GM21390 (cell line): ENCODE measurements around the gene CGNL1.

Experiments used
- ATAC-seq: cut with Tn5 transposase; IDR thresholded peaks from one replicate; pipeline ENCODE4 v1.9.1; 2021; ENCODE audit not compliant: unreplicated experiment

CGNL1 gene

DNA sequence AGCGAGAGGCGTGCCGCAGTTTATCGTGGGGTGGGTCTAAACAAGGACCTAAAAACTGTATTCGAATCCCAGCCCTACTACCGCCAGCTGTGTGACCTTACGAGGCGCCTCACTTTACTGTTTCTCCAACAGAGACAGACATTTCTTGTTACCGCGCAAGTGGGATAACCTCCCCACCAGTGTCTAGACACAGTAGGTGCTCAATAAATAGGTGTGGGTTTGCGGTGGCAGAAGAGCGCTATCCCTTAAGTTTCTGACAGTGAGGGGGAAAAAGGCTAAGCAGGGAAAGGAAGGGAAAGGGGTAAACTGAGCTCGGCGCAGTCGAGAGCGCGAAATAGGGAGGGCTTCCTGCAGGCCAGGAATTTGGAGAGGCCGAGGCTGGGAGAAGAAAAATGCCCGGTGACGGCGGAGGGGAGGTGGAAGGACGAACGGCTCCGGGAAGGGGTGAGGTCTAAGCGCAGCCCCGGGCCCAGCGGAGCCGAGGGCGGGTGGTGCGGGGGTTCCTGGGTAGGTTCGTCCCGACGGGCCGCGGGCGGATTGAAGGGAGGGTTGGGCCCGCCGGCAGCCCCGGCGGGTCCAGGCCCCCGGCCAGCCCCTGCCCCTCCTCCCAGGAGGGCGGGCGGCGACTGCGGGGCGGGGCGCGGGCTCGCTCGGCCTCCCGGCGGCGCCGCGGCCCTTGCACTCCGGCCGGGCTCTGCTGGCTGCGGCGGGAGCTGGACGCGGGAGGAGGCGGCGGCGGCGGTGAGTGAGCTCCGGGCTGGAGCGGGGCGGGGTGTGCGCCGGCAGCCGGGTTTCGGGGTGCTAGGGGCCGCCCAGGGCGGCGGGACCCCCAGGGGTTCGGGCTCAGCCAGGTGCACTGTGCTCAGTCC is at the start of gene CGNL1:
CGNL1 (plus strand) TSS at position 679 of the 869 bp plus-strand sequence. CDS start 61,495 bp downstream, outside the sequence.
- ATAC-seq: no peak

GRCh38 chr15:57327985-57328471 is 48.3 kb upstream of the CGNL1 start:
- no peak for ATAC-seq

DNA sequence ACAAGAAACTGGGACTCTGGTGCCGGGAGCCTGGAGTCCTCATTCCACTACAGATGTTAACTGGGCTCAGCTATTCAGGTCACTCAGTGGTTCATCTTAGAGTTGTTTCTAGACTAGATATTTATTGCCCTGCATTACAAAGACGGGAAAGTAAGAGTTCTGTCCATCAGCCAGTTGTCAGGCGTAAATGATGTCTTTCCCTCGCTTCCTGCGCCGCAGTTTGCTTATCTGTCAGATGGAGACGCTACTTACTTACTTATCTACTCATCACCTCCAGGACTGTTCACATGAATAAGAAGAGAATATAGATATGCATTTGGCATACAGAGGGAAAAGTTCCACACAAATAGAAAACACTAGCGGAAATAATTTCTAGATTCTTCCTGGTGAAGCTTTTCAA is 47.8 kb upstream of the CGNL1 start:
- no peak for ATAC-seq

- ATAC-seq: no peak
Measured at GRCh38 chr15:57328897-57329296, 47.4 kb upstream of the CGNL1 start.

DNA sequence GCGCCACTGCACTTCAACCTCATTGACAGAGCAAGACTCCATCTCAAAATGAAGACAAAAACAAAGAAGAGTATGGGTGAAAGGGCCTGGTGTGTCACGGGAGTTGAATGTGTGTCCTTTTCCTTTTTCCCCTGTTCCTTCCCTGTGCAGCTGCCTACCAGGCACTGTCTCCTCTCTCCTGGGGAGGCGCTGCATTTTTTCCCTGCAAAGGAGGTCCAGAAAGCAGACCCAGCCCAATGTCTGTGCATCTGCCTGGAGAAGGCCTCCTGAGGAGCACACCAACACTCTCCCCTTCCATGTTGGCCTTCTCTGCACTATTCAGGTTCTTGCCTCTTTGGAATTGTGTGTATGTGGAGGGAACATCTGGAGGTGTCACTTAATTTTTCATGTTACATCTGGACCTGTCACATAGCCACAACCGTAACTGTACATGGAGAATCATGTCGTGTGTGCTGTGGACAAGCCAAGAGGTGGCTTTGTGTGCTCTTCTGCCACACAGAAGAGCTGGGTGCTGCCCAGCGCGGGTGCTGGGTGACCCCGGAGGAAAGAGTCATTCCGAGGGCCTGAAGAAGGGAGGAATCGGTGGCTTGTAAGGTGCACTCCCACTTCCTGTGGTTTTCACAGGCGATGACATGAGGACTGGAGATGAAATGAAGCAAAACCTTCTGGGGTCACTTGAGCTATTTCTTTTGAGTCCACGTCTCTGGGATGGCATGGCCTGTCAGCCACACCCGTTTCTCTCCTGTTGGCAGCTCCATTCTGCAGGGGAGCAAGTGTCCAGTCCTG is 46.5 kb upstream of the CGNL1 start:
- no peak for ATAC-seq

- ATAC-seq: no peak
Measured at GRCh38 chr15:57330619-57331340, 45.5 kb upstream of the CGNL1 start.

DNA sequence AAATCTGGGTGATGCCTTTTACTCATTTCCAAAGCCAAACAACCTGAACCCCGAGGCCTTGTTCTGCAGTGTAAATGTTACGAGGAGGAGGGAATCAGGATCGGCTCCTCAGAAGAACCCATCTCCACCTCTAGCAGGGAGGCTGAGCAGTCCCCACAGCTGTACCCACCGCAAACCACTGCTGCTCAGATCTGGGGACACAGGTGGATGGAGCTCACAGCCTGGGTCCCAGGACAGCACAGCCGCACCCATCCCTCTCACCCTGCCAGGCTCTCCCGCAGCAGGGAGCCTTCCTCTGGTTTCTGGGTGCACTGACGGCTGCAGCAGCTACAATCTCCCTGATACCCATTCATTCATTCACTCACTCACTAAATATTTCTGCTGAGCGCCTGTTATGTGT is 44.0 kb upstream of the CGNL1 start:
- ATAC-seq: no peak

GRCh38 chr15:57333487-57333886 is 42.8 kb upstream of the CGNL1 start:
- ATAC-seq: no peak

DNA sequence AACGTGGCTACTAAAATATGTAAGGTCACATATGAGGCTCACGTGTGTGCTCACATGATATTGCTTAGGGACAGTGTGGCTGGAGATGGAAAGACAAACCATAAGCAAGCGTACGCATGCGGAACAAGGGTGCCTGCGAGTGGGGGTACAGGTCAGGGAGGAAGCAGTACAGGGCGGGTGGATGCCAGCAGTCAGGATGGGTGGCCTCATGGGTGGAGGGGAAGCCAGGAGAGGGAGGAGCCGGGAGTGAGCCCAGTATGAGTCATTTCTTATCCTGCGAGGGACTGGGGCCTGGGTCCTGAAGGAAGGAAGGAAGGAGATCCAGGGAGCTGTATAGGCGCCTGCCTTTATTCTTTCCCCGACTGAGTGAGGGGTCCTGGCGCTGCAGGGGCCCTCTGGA is 42.0 kb upstream of the CGNL1 start:
- ATAC-seq: no peak

DNA sequence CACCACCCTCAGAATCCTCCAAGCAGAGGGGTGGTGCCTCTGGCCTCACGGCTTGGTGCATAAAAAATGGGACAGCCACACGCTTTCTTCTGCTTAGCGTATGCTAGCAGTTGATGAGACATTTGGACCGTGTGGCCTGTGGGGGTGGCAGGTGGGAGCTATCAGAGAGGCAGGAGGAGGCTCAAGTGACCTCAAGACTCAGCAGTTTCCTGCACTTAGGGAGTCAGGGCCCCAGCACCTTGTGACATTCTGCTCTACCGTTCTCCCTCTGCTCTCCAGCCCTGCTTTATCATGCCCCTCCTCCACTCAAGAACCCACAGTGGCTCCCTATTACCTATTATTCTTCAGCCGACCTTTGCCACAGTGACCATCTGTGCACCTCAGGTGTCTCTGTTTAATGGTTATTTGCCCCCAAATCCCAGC is 41.0 kb upstream of the CGNL1 start:
- no peak for ATAC-seq

DNA sequence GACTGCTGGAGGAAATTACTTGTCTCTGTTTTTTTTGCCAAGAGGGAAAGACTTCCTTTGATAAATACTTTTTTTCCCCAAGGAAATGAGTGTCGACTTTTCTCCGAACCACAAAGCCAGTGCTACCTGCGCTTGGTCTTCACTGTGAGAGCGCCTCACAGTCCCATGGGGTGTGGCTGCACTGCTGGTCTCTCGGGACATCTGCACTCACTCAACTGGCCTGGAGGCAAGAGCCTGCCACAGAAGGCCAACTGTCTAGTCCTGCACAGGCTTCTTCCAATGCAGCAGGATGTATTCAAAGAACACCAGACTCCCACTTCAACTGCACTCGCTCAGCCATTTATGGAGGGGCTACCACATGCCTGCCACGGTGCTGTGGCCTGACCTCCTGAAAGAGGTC is 40.6 kb upstream of the CGNL1 start:
- ATAC-seq: no peak

DNA sequence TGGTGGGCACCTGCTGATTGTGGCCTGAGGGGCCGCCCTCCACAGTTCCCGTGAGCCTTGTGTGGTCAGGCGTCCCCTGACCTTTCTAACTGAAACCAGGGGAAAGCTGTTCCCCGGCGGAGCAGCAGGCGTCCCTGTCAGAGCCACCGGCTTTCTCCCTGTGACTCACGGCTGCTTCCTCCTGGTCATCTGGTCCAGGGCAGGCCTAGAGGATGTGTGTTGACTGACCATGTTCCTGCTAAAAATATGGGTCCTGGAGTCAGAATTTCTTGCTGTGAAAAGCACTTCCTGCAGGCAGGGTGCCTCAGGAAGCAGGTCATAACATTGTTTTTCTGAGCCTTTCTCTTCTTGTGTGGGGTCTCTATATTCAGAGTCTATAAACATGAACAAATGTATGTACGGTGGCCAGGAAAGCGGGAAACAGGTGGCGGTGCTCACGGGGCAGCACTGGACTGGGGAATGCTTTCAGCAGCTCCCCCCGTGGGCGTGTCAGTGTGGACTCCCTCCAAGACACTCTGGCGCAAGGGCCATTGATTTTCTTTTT is 38.4 kb upstream of the CGNL1 start:
- ATAC-seq: no peak

DNA sequence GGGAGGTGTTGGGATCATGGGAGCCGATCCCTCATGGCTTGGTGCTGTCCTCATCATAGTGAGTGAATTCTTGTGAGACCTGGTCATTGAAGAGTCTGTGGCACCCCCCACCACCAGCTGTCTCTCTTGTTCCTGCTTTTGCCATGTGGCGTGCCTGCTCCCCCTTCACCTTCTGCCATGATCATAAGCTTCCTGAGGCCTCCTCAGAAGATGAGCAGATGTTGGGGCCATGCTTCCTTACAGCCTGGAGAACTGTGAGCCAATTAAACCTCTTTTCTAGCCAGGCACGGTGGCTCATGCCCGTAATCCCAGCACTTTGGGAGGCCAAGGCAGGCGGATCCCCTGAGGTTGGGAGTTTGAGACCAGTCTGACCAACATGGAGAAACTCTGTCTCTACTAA is 37.0 kb upstream of the CGNL1 start:
- ATAC-seq: no peak

DNA sequence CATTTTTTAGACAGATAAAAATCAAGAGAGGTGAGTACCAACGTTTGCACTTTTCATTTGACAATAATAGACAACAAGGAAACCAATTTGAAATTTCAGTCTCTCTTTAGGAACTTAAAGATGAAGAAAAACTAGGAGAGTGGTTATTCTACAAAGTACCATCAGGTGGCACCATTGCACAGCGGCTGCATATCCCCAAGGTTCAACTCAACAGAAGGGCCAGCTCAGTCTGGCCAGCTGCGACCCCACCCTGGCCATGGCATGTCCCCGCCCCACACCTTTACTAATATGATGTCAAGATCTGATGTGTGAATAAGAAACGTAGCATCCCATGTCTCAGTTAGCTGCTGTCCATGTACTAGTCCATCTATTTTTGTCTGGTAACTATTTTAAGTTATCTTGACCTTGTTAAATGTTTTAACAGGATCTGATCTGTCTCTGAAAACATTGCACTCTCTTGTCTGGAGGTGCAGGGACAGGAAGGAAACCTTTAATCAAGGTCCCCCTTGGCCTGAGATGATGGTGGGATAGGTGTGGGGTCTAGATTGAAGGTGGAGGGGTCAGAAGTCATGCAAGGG is 35.5 kb upstream of the CGNL1 start:
- ATAC-seq: no peak

DNA sequence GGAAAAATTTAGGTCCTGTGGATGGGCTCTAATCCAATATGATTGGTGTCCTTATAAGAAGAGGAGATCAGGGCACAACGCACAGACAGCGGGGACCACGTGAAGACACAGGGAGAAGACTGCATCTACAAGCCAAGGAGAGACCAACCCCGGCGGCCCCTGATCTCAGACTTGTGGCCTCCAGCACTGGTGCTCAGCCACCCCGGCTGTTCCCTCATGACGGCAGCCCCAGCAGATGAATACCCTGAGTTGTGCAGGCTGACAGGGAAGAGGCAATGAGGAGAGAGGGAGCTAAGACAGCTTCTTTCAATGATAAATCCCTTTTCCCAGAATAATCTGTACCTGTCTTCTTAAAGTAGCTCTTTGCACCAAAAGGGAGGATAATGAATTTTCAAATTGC is 33.3 kb upstream of the CGNL1 start:
- no peak for ATAC-seq

DNA sequence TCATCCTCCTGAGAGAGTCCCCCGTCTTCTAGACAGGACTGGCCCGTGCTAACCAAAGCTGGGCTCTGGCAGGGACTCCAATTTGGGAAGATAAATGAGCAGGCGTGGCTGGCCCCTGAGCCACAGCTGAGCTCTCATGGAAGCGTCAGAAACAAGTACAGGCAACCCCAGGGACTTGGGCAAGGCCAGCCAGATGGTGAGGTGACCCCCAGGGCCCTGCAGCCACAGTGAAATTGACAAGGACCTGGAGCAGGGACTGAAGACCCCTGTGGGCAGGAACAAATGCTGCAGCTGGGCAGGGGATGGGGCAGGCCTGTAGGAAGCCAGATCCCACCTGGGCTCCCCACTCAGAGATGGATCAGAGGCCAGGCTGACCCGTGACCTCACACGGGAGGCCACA is 32.8 kb upstream of the CGNL1 start:
- no peak for ATAC-seq

DNA sequence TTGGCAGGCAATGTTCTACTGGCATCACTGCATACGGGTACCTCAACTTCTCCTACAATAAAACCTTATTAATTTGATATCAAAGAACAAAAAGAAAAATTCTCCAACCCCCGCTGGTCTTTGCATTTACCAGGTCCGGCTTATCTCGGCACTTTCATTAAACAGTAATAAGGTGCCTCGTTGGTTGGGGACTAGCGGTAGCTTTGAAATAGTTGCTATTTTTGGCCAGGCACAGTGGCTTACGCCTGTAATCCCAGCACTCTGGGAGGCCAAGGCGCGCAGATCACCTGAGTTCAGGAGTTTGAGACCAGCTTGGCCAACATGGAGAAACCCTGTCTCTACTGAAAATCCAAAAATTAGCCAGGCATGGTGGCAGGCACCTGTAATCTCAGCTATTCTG is 32.0 kb upstream of the CGNL1 start:
- ATAC-seq: no peak

GRCh38 chr15:57345584-57345983 is 30.7 kb upstream of the CGNL1 start:
- ATAC-seq: no peak

DNA sequence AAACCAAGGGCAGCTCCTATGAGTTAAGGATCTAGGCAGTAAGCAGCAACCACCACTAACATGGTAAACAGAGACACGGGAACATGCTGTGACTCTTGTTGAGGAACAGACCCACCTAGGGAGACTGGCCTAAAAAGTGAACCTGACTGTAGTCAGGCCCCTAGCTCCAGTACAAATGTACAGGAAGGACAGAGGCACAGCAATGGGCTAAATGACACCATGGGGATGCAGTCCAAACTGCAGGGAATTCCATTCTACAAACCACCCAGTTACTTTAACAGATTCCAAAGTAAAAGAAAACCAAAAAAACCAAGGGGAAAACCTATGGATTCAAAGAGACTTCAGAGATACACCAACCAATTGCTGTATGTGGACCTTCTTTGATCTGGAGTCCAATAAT is 28.2 kb upstream of the CGNL1 start:
- no peak for ATAC-seq

GRCh38 chr15:57352535-57353316 is 23.6 kb upstream of the CGNL1 start:
- ATAC-seq: no peak
